Measurements from ENCODE around the gene ARID2.

Gene ARID2

DNA sequence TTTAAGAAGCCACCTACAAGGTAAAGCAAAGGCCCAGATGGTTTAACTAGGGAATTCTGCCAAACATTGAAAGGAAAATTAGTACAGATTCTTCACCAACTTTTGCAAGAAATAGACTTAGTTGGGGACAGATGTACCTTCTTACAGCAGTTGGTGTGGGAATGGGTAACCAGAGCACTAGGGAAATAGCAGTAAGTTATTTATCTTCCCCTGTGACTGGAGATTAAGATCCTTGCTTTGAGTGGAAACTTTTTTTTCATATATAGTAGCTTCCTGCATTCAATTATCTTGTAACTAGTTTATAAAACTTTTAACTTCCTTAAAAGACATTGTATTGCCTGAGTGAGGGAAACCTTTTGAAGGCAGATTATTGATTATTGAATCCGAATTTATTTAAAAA lies 44.2 kb downstream of the ARID2 start:
- DNase-seq = no peak

DNA sequence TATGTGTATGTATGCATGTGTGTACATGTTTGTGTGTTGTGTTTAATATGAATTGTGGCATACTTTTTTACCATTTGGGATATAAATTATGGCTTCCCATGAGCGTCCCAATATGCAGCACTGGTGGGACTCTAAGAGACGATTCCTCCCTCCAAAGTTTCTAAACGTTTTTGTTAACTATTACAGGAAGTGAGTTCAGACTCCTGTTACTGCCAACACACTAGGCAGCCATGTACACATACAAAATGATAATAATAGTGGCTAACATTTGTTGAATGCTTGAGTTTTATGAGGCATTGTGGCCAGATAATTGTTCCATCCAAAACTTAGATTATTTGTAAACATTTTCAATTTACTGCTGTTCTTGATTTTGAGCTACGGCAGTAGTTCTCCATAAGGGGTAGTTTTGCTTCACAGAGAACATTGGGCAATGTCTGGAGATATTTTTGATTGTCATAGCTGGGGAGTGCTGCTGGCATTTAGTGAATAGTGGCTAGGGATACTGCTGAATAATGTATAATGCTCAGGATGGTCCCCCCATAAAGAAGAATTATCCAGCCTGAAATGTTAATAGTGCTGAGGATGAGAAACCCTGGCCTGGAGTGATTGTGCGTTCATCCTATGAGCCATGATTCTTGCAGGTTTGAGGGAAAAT lies 45.1 kb downstream of the ARID2 start:
- no peak for DNase-seq

DNA sequence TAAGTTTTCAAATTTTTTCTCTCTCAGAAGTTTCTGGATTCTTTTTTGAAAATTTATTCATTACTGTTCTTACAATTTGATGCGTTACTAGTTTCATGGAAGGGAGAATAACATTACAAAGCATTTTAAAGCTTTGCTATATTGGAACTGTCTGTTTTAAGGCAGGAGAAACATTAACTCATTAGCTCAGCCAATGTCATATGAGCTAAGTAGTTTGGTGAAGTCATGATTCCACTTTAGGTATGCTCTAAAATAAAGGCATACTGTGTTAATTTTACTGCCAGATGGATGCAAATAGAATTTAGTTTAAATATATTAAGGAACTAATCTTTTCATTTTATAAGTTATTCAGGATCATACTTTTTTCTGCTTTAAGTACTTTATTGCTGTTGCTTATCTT lies 46.0 kb downstream of the ARID2 start:
- DNase-seq = no peak

DNA sequence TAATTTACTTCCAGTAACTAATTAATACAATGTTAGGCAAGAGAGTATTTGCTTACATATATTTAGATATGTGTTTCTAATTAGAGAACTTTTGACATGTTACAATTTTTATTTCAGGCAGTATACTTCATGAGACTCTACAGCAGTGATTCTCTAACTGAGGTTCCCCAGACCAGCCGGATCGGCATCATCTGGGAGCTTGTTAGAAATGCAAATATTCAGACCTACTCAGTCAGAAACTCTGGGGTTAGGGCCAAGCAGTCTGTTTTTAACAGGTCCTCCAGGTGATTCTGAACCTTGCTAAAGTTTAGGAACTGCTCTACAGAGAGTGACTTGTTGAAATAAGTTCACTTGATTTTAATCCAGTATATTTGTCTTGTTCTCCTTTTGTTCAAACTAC lies 46.5 kb downstream of the ARID2 start:
- DNase-seq = no peak

DNA sequence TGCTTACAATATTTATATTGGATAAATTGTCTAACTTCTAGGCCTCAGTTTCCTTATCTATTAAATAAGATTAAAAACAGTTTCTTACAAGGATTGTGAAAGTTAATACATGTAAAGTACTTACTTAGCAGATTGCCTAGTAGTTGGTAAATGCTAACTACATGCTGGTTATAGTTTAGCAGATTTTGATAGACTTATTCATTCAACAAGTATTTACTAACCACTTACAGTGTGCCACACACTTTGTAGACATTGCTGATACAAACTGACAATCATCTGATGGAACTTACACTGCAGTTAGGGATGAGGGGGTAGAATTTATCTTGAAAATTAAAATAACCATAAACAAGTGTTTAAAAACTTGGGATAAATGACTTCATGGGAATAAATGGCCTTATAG lies 50.4 kb downstream of the ARID2 start:
- DNase-seq = no peak

DNA sequence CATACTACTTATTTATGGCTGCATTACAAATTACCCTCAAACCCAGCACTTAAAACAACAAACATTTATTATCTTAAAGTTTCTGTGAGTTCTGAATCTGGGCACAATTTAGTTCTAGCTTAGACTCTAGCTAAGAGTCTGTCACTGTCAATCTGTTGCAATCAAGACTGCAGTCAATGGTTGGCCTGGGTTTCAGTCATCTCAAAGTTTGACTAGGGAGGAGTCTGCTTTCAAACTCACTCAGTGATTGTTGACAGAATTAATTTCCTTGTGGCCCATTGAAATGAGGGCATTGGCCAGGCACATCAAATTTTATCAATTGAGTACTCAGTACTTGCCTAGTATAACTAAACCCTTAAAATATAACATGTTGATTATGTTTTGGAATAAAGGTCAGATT lies 51.6 kb downstream of the ARID2 start:
- no peak for DNase-seq

DNA sequence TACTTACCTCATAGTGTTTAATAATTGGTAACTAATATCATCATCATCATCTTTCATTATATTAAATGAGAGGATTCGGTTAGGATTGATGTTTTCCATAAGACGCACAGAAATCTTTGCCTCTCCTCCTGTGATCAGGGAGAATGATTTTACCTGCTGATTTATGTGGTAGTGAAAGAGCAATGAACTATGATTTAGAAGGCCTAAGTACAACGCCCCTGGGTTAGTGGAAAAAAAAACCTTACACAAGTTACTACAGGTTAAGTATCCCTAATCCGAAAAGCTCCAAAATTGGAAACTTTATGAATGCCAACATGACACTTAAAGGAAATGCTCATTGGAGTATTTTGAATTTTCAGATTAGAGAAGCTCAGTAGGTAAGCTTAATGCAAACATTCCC lies 55.8 kb downstream of the ARID2 start:
- DNase-seq = no peak

DNA sequence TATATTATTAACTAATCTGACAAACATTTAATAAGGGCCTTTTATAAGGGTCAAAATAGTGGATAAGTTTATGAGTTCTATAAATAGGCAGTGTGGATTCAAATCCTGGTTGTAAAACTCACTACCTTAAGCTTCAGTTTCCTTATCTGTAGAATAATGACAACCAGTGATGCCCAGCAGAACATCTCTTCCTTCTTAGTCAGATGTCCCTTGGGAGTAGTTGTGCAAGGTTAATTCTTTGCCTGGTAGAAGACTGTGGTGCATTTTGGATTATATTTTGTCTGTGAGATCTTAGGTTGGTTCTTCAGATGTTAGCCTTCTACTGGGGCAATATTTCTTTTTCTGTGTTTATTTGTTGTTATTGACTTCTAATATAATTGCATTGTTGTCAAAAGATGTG lies 59.5 kb downstream of the ARID2 start:
- DNase-seq = no peak

DNA sequence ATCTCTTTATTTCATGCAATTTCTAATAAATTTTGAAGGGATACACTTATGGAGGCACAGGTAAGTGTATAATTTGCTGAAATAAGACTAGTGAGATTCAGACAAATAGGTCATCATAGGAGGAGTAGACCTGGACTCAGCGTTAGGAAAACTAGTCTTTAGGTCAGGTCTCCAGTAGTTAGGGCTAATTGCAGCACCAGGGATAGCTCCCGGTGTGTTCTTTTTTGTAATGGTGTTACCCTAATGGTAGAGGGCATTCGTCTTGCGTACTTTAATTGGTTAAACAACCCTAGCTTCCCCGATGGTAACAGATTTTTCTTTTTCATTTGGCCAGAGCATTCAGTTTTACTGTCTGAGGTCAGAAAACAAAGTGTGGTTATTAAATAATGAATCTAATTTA lies 64.9 kb downstream of the ARID2 start:
- DNase-seq = no peak

DNA sequence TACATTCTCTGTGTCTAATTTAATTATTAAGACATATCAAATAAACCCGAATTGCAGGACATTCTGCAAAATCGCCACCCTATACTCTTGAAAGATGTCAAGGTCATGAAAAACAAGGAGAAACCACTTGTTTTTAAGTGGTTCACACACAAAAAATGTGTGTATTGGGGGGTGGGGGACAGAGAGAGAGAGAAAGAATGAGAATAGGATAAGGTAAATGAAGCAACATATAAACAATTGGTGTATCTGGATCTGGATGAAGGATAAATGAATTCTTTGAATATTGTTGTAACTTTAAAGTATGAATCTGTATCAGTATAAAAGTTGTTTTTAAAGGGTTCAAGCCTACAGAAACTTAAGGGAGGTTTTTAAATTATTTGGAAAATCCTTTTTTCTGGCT lies 72.1 kb downstream of the ARID2 start:
- DNase-seq = no peak

DNA sequence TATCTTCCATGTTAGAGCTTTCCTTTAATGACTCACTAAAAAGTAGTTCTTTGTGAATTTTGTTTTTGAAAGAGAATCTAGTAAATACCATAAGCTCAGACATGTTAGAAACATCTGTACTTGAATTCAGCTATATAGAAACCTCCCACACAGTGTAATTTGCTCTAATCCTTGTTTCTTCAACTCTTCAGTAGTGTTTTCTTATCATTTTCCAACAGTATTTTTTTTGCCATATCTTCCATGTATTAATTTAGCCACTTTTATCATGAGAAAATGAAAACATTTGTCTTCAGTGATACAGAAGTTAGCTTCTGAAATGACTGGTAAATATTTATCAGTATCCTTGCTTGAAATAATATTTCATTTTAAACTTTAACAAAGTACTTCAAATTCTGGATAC lies 73.6 kb downstream of the ARID2 start:
- DNase-seq = no peak

DNA sequence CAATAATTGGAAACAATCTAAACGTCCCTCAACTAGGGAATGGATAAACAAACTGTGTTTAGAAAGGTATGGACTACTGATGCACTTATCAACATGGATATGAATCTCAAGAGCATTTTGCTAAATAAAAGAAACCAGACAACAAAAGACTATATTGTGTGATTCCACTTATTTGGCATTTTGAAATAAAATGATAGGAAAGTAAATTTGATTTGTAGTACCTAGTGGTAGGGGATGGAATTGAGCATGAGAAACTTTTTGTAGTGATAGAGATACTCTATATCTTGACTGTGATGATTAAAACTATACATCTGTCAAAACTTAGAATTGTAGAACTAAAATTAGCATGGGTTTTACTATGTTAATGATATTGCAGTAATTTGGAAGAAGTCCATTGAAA lies 87.1 kb downstream of the ARID2 start:
- DNase-seq = no peak

DNA sequence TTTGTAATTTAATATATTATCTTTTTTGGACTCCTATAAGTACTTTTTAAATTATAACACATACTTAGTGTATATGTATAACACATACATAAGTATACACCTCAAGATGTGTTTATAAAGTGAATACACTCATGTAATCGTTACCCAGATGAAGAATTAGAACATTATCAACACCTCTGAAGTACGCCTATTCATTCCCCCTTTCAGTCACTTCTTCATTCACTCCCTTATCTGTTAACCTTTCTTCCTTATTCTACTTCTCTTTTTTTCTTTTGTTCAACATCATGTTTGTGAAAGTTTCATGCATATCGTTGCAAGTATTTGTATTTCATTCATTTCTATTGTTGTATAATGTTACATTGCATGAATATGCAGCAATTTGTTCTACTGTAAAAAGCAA lies 98.5 kb downstream of the ARID2 start:
- no peak for DNase-seq

DNA sequence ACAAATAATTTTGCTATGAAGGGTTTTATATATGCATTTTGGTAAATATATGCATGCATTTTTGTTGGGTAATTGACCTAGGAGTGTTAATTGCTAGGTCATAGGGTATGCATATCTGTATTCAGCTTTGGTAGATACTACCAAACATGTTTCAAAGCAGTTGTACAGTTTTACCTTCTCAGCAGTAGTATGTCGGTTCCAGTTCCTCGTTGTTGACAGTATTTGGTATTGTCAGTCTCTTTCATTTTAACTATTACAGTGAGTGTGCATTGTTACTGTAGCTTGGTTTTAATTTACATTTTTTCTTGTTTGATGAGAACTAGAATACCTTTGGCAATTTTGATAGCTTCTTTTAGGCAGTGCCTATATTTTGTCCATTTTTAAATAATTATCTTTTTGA lies 98.9 kb downstream of the ARID2 start:
- no peak for DNase-seq

DNA sequence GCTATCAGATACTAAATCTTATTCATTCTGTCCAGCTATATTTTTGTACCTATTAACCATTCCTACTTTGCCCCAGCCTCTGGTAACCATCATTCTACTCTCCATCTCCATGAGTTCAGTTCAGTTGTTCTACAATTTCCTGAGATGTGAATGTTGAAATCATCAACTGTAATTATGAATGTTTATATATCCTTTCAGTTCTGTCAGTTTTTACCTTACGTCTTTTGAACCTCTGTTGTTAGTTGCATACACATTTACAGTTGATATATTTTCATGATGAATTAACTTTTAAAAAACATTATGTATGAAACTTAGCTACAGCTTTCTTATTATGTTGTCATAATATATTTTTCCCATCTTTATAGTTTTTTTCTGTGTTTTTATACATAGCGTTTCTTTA lies 102.1 kb downstream of the ARID2 start:
- DNase-seq = no peak

DNA sequence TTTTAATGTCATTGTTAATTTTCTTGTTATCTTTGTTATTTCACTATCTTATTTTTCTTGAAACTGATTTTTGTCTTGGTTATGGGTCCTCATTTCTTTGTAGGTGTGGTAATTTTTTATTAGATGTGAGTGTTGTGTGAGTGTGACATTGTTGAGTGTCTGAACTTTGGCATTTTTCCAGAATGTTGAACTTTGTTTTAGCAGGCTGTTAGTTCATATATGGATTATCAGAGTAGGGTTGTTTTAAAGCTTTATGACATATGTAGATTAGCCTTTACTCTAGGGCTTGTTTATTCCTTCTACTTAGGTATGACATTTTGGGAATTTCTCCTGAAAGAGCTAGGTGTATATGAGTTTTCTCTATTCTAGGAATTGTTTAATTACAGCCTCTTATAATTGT lies 103.9 kb downstream of the ARID2 start:
- no peak for DNase-seq

DNA sequence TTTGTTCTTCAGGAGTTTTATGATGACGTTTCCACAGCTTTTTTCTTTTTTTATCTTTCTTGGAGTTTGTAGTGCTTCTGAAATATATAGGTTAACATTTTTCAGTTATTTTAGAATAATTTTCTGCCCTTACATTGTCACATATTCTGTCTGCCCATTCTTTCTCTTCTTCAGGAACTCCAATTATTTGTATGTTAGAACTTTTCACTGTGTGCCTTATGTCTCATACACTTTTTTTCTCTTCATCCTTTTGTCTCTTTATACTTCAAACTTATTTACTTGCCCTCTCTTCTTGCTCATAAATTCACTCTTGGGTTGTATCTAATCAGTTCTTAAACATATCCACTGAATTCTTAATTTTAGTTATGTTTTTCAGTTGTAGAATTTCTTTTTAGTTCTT lies 105.3 kb downstream of the ARID2 start:
- DNase-seq = no peak

DNA sequence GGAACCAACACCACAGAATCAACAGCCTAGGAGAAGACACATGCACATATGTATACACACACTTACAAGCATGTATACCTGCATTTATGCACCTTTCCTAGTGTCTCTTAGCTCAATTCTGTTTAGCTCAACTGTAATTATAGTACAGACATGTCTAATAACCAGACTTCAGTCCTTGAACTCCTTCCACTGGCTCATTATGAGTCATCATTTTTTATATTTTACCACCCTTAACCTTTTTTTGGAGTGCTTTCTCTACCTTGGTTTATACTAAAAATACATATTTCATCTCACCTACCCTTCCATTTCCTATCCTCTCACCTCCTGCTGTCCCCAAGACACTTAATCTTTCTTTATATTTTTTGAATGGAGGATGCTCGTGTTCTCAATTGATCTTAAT lies 110.4 kb downstream of the ARID2 start:
- no peak for DNase-seq

DNA sequence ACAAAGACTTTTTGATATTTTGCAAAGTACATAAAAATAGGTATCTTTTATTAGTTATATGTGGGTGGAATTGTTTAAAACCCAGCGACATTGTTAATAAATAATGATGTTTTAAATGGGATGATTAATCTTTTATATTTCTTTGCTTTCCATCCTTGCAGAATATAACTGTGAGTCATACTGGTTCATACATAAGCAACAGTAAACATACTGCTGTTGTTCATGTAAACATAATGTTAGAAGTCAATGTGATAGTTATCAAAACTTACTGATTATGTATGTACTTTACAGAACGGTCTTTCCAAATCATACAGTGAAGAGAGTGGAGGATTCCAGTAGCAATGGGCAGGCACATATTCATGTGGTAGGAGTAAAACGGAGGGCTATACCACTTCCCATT lies 119.8 kb downstream of the ARID2 start:
- no peak for DNase-seq

DNA sequence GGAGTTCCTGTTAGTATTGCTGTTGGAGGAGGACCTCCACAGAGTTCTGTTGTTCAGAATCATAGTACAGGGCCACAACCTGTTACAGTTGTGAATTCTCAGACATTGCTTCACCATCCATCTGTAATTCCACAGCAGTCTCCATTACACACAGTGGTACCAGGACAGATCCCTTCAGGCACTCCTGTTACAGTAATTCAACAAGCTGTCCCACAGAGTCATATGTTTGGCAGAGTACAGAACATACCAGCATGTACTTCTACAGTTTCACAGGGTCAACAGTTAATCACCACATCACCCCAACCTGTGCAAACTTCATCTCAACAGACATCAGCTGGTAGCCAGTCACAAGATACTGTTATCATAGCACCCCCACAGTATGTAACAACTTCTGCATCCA lies 120.8 kb downstream of the ARID2 start:
- DNase-seq = no peak

DNA sequence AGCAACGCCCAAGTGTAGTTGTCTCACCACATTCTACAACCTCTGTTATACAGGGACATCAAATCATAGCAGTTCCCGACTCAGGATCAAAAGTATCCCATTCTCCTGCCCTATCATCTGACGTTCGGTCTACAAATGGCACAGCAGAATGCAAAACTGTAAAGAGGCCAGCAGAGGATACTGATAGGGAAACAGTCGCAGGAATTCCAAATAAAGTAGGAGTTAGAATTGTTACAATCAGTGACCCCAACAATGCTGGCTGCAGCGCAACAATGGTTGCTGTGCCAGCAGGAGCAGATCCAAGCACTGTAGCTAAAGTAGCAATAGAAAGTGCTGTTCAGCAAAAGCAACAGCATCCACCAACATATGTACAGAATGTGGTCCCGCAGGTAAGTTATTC lies 123.0 kb downstream of the ARID2 start:
- DNase-seq = no peak

DNA sequence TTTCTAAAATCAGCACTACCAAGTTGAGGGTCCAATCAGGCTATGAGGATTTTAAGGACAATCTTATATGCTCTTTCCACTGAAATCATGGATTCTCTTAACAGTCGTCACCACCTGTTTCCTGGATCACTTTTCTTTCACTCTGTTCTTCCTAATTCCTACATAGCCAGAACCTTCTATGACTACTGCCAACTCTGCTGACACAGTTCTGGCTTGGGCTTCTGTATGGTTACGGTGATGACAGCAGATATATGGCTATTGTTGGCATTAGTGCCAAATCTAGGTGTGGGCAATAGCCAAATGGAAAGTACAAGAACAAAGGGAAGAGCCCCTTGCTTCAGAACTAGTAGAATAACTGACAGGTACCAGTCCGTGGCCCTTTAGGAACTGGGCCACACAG lies 124.0 kb downstream of the ARID2 start:
- no peak for DNase-seq

DNA sequence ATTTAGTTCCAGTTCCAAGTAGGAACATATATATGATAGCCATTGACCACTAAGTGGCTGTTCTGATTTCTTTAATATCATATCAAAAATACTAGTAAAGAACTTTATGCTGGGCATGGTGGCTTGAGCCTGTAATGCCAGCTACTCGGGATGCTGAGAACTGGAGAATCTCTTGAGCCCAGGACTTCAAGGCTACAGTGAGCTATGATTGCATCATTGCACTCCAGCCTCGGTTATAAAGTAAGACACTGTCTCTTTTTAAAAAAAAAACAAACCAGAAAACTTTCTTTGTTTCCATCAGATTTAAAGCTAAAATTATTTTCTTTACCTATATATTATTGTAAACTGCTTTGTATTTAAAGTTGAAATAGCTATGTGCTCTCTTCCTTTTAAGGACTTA lies 133.8 kb downstream of the ARID2 start:
- no peak for DNase-seq

DNA sequence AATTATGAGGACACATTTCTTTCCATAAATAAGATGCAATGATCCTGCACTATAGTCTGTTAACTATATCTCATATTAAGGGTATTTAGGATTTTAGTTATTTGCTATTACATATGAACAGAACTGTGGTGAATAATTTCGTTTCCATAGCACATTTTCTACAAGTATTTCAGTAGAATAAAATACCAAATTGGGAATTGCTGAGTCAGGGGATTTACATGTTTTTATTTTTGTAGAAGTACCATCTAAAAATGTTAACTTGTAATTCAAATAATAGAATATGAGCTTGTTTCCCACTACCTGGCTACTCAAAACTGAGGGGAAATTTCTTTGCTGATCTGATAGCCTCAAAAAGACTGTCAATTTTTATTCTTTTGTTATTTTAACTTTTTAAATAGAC lies 136.8 kb downstream of the ARID2 start:
- DNase-seq = no peak

DNA sequence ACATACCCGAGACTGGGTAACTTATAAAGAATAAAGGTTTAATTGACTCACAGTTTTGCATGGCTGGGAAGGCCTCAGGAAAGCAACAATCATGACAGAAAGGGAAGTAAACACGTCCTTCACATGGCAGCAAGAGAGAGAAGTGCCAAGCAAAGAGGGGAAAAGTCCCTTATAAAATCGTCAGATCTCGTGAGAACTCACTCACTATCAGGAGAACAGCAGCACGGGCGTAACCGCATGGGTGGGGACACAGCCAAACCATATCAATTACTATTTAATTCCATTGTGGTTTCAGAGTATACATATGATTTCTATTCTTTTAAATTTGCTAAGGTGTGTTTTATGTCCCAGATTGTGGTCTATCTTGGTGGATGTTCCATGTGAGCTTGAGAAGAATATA lies 142.9 kb downstream of the ARID2 start:
- DNase-seq = no peak

DNA sequence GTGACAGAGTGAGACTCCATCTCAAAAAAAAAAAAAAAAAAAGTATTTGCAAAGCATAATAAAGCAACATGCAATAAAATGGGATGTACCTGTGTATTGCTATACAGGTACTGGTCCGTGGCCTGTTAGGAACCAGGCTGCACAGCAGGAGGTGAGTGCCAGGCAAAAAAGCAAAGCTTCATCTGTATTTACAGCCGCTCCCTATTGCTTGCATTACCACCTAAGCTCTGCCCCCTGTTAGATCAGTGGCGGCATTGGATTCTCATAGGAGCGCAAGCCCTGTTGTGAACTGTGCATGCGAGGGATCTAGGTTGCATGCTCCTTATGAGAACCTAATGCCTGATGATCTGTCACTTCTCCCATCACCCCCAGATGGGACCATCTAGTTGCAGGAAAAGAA lies 147.6 kb downstream of the ARID2 start:
- no peak for DNase-seq

Data from NCI-H1417 (cell line).